ENCODE measurements around the gene RHNO1. TPM values are rescaled to one million over a fixed set of nuclear protein-coding genes. Genes with fewer than 3 reads are reported as not detected.

RHNO1 gene
- 17.7 and 19.2 TPM in 2 replicates for total RNA-seq (2012; rRNA removed)

- Histone ChIP-seq H3K9me3 (replicated peaks; ENCODE audit: low read length) (no peaks in the 10 kb centered on the region), H3K9ac (ENCODE audit: low read depth, low read length) (peak within 1 kb of the TSS; percentile 98), H3K36me3 (ENCODE audit: insufficient read depth, low read length) (peaks cover 13% of the 10 kb centered on the region), H3K4me1 (ENCODE audit: control insufficient read depth, insufficient read depth, low read length) (peaks cover 18% of the 10 kb centered on the region), H3K27me3 (ENCODE audit: control insufficient read depth, insufficient read depth, low read length) (no peaks in the 10 kb centered on the region), H3K4me3 (ENCODE audit: low read length) (peak within 1 kb of the TSS; percentile 95), H3K4me2 (ENCODE audit: low read length) (peak within 1 kb of the TSS; percentile 99)
Observed at GRCh38 chr12:2877047-2877952, at the start of gene RHNO1, which contains the start of gene FOXM1. TSS of gene RHNO1 (plus strand) at chr12:2877223. CDS start at chr12:2885367, 8,144 bp downstream. TSS of gene FOXM1 (minus strand) at chr12:2877174. CDS start at chr12:2874478, 2,696 bp downstream.

- no peak overlapping the region for H3K9ac ChIP-seq (ENCODE audit: low read depth, low read length)
- peaks cover 31% of the 10 kb centered on the region for H3K36me3 ChIP-seq (ENCODE audit: insufficient read depth, low read length)
- H3K9me3 ChIP-seq (replicated peaks; ENCODE audit: low read length) = no peaks in the 10 kb centered on the region
- no peak overlapping the region for H3K4me2 ChIP-seq (ENCODE audit: low read length)
- H3K27me3 ChIP-seq (ENCODE audit: control insufficient read depth, insufficient read depth, low read length) = peaks cover under 1% of the 10 kb centered on the region
- peaks cover 9% of the 10 kb centered on the region for H3K4me1 ChIP-seq (ENCODE audit: control insufficient read depth, insufficient read depth, low read length)
- H3K4me3 ChIP-seq (ENCODE audit: low read length) = no peak overlapping the region
Observed at GRCh38 chr12:2829275-2829674, 47.7 kb upstream of the RHNO1 start.

GRCh38 chr12:2832550-2833127 is 44.4 kb upstream of the RHNO1 start:
- peaks cover 4% of the 10 kb centered on the region for H3K36me3 ChIP-seq (ENCODE audit: insufficient read depth, low read length)
- no peak overlapping the region for H3K9ac ChIP-seq (ENCODE audit: low read depth, low read length)
- no peak overlapping the region for H3K4me3 ChIP-seq (ENCODE audit: low read length)
- H3K4me1 ChIP-seq (ENCODE audit: control insufficient read depth, insufficient read depth, low read length) = peaks cover 20% of the 10 kb centered on the region
- no peak overlapping the region for H3K4me2 ChIP-seq (ENCODE audit: low read length)
- H3K27me3 ChIP-seq (ENCODE audit: control insufficient read depth, insufficient read depth, low read length) = peaks cover 8% of the 10 kb centered on the region
- no peaks in the 10 kb centered on the region for H3K9me3 ChIP-seq (replicated peaks; ENCODE audit: low read length)

GRCh38 chr12:2833327-2833726 is 43.7 kb upstream of the RHNO1 start:
- H3K4me3 ChIP-seq (ENCODE audit: low read length) = no peak overlapping the region

GRCh38 chr12:2833810-2834209 is 43.2 kb upstream of the RHNO1 start:
- no peaks in the 10 kb centered on the region for H3K36me3 ChIP-seq (ENCODE audit: insufficient read depth, low read length)
- H3K4me2 ChIP-seq (ENCODE audit: low read length) = no peak overlapping the region
- peaks cover 20% of the 10 kb centered on the region for H3K4me1 ChIP-seq (ENCODE audit: control insufficient read depth, insufficient read depth, low read length)
- H3K27me3 ChIP-seq (ENCODE audit: control insufficient read depth, insufficient read depth, low read length) = peaks cover 8% of the 10 kb centered on the region
- no peaks in the 10 kb centered on the region for H3K9me3 ChIP-seq (replicated peaks; ENCODE audit: low read length)
- no peak overlapping the region for H3K4me3 ChIP-seq (ENCODE audit: low read length)
- H3K9ac ChIP-seq (ENCODE audit: low read depth, low read length) = no peak overlapping the region

More at GRCh38 chr12:2833327-2833726, 43.7 kb upstream of the RHNO1 start:
- no peak overlapping the region for H3K9ac ChIP-seq (ENCODE audit: low read depth, low read length)
- H3K27me3 ChIP-seq (ENCODE audit: control insufficient read depth, insufficient read depth, low read length) = peaks cover 8% of the 10 kb centered on the region
- H3K4me1 ChIP-seq (ENCODE audit: control insufficient read depth, insufficient read depth, low read length) = peaks cover 20% of the 10 kb centered on the region
- H3K4me2 ChIP-seq (ENCODE audit: low read length) = no peak overlapping the region
- no peaks in the 10 kb centered on the region for H3K36me3 ChIP-seq (ENCODE audit: insufficient read depth, low read length)
- no peaks in the 10 kb centered on the region for H3K9me3 ChIP-seq (replicated peaks; ENCODE audit: low read length)

- Histone ChIP-seq H3K4me2 (ENCODE audit: low read length) (peak within 1 kb of the TSS; percentile 60), H3K36me3 (ENCODE audit: insufficient read depth, low read length) (no peaks in the 10 kb centered on the region), H3K27me3 (ENCODE audit: control insufficient read depth, insufficient read depth, low read length) (peaks cover 8% of the 10 kb centered on the region), H3K9me3 (replicated peaks; ENCODE audit: low read length) (no peaks in the 10 kb centered on the region), H3K4me1 (ENCODE audit: control insufficient read depth, insufficient read depth, low read length) (peaks cover 20% of the 10 kb centered on the region), H3K9ac (ENCODE audit: low read depth, low read length) (no peak within 1 kb of the TSS), H3K4me3 (ENCODE audit: low read length) (no peak within 1 kb of the TSS)
Observed at GRCh38 chr12:2834581-2835491, 42.2 kb upstream of the RHNO1 start, which contains the start of gene NRIP2. TSS of gene NRIP2 (minus strand) at chr12:2835035. CDS start at chr12:2834983, 52 bp downstream.

- Histone ChIP-seq H3K4me1 (ENCODE audit: control insufficient read depth, insufficient read depth, low read length) (peaks cover 20% of the 10 kb centered on the region), H3K4me2 (ENCODE audit: low read length) (no peak overlapping the region), H3K27me3 (ENCODE audit: control insufficient read depth, insufficient read depth, low read length) (peaks cover 8% of the 10 kb centered on the region), H3K36me3 (ENCODE audit: insufficient read depth, low read length) (no peaks in the 10 kb centered on the region), H3K4me3 (ENCODE audit: low read length) (no peak overlapping the region), H3K9me3 (replicated peaks; ENCODE audit: low read length) (no peaks in the 10 kb centered on the region), H3K9ac (ENCODE audit: low read depth, low read length) (no peak overlapping the region)
Observed at GRCh38 chr12:2835691-2836403, 41.2 kb upstream of the RHNO1 start.

GRCh38 chr12:2836574-2836973 is 40.4 kb upstream of the RHNO1 start:
- Histone ChIP-seq H3K4me1 (ENCODE audit: control insufficient read depth, insufficient read depth, low read length) (peaks cover 20% of the 10 kb centered on the region), H3K36me3 (ENCODE audit: insufficient read depth, low read length) (no peaks in the 10 kb centered on the region), H3K4me3 (ENCODE audit: low read length) (no peak overlapping the region), H3K9me3 (replicated peaks; ENCODE audit: low read length) (no peaks in the 10 kb centered on the region), H3K9ac (ENCODE audit: low read depth, low read length) (no peak overlapping the region), H3K4me2 (ENCODE audit: low read length) (no peak overlapping the region), H3K27me3 (ENCODE audit: control insufficient read depth, insufficient read depth, low read length) (peaks cover 8% of the 10 kb centered on the region)

GRCh38 chr12:2841056-2841650 is 35.9 kb upstream of the RHNO1 start:
- Histone ChIP-seq H3K4me3 (ENCODE audit: low read length) (no peak overlapping the region), H3K27me3 (ENCODE audit: control insufficient read depth, insufficient read depth, low read length) (no peaks in the 10 kb centered on the region), H3K9ac (ENCODE audit: low read depth, low read length) (no peak overlapping the region), H3K36me3 (ENCODE audit: insufficient read depth, low read length) (no peaks in the 10 kb centered on the region), H3K9me3 (replicated peaks; ENCODE audit: low read length) (no peaks in the 10 kb centered on the region), H3K4me2 (ENCODE audit: low read length) (no peak overlapping the region), H3K4me1 (ENCODE audit: control insufficient read depth, insufficient read depth, low read length) (peaks cover 15% of the 10 kb centered on the region)

GRCh38 chr12:2842948-2843347 is 34.1 kb upstream of the RHNO1 start:
- H3K27me3 ChIP-seq (ENCODE audit: control insufficient read depth, insufficient read depth, low read length) = no peaks in the 10 kb centered on the region
- no peak overlapping the region for H3K9ac ChIP-seq (ENCODE audit: low read depth, low read length)
- H3K4me3 ChIP-seq (ENCODE audit: low read length) = no peak overlapping the region
- H3K4me1 ChIP-seq (ENCODE audit: control insufficient read depth, insufficient read depth, low read length) = peaks cover 19% of the 10 kb centered on the region
- H3K4me2 ChIP-seq (ENCODE audit: low read length) = no peak overlapping the region
- H3K9me3 ChIP-seq (replicated peaks; ENCODE audit: low read length) = no peaks in the 10 kb centered on the region
- H3K36me3 ChIP-seq (ENCODE audit: insufficient read depth, low read length) = no peaks in the 10 kb centered on the region
